GM18520 (cell line): ENCODE results near the gene UBE2V1.
"Not testable (repeated sequence)": the region's sequence is repeated elsewhere in the genome, so short reads cannot be mapped to it uniquely, and the experiment has no call there.

Experiments used
- ATAC-seq: cut with Tn5 transposase; IDR thresholded peaks from one replicate; pipeline ENCODE4 v1.9.1; 2021; ENCODE audit not compliant: unreplicated experiment

Gene UBE2V1

DNA sequence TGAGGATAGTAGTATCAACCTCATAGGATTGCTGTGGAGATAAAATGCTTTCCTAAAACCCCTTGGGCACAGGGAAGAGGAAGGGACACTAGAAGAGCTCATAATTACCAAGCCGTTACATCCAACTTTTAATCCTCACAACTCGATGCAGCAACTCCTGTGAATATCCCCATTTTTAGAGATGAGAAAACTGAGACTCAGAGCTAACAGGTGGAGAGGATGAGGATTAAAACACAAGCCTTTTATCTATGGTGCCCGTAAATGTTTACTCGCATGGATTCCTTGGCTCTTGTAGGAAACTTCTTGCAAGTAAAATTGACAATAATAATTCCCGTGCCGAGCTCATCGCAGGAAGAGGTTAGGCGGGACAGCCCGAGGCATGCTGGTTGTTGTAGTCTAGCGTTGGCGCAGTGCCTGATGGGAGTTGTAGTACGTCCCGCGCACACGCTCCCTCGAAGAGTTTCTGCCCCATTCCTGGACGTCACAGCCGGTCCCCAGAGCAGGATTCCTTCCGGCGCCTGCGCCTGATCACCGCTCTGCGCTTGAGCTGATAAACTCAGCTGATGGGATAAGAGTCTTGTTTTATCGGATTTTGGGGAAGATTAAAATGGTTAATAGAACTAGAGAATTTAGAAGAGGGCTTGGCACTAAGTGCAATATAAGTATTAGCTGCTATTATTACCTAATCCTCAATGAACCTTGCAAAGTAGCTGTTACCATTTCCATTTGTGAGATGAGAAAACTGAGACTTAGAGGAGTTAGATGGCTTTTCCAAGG is 2.8 kb upstream of the UBE2V1 start:
- peak; percentile 73 for ATAC-seq

GRCh38 chr20:50115041-50115512 is 2.1 kb upstream of the UBE2V1 start:
- no peak for ATAC-seq

- ATAC-seq, result no peak
Observed at GRCh38 chr20:50113420-50114224, 672 bp upstream of the UBE2V1 start.

DNA sequence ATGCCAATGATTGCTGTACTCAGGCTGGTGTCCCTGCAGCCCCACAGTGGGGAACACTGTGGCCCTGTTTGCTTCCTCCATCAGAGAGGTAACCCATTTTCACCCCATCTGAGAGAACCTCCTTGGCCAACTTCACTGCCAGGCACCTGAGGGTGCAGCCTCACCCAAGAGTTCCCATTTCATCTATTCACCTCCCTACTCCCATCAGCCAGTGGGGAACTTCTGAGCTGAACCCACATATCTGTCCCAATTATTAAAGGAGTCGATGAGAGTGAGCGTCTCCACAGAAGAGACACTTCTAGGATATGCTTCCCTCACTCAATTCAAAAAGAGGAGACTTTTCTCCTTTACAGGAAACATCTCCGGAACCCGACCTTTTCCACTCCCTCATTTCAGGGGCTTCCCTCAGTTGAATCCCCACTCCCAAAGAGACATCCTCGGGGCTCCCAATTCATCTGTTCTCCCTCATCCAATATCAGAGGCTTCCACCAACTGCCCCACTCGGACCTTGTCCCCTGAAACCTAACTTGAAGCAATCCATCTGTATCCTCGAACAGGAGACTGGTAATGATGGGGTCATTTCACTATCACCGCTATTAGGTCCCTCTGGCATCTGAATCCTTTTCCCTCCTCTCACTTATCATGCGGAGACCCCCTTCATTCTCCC is 988 bp downstream of the UBE2V1 start:
- ATAC-seq, result no peak

DNA sequence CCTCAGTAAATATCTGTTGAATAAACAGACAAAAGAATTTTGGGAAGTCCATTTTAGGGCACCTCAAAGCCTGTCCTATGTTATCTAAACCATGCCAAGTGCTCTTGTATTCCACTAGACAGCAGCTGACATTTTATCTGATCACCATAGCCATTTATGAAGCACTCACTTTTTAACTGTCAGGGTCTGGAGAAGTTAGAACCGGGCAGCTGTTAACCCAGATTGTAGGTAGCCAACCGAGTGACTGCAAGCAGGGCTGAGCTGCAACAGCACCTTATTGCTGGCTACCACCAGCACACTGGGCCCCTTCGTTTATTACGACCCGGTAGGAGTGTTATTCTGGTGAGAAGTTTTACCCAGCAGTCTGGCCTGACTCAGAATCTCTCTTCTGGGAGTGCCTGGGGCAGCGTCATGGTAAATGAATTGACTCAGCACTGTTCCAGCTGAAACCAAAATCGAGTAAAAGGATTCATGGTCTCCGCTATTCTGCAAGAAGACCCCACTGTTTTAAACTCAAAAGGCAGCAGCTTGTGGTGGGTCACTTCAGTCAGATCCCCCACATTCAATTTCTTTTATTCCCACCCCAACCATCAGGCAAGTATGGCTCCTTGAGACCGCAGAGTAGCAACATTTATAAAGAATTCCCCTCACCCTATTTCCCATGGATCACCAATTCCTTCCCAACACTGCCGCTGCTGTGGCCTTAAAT is 1.7 kb downstream of the UBE2V1 start:
- ATAC-seq, result no peak

DNA sequence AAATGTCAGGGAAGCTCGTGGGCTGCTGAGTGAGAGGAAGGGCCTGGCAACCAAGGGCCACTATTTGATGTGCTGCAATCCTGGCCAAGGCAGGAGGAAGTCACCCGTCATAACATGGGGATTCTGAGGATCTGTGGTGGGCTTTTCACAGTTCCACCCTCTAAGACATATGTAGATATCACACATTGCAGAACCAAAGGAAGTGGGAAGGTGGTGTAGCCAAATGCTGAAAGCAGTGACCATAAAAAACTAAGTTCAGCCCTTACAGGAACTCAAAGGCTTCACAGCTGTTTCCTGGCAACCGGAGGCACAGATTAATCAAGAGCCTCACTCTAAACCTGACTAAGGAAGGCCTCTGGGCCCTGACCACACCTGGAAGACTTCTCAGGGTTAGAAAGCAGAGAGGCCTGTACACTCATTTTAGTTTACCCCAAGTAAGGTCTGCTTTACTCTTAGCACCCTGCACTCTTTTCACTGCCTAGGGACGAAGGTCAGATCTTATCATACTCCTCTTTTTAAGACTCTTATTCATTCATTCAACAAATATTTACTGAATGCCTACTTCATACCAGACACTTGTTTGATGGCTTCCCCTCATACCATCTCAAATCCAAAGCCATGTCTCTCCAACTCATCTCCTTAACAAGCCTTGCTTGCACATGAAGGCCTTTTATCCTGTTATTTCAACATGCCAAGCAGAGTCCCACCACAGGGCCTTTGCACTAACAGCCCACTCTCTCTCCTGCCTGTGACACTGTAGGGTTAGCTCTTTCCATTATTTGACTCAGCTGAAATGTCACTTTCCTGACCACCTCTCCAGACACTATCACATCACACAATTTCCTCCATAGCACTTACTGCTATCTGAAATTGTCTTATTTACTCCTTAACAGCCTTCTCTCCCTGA is 2.6 kb downstream of the UBE2V1 start:
- ATAC-seq, result peak; percentile 39

- no peak for ATAC-seq
Observed at GRCh38 chr20:50108556-50109235, 4.3 kb downstream of the UBE2V1 start.

DNA sequence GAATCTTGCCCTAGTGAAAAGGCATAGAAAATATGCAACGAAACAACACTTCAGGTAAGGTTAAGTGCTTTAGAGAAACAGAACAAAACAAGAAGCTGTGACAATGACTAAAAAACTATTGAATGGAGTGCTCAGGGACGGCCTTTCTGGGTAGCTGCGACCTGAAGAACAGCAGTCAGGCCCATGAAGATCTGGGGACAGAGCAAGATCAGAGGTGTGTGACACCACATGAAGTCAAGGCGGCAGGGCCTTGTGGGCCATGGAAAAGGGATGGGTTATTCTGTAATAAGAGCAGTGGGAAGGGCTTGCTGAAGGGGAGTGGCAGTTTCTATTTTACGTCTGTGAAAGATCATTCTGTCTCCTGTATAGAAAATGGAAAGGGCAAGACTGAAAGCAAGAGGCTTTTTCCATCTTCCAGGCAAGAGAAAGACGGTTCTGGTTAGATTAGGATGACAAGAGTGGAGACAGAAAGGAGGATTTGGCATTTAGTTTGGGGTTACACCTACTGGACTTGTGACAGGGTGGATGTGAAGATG is 5.1 kb downstream of the UBE2V1 start:
- no peak for ATAC-seq

DNA sequence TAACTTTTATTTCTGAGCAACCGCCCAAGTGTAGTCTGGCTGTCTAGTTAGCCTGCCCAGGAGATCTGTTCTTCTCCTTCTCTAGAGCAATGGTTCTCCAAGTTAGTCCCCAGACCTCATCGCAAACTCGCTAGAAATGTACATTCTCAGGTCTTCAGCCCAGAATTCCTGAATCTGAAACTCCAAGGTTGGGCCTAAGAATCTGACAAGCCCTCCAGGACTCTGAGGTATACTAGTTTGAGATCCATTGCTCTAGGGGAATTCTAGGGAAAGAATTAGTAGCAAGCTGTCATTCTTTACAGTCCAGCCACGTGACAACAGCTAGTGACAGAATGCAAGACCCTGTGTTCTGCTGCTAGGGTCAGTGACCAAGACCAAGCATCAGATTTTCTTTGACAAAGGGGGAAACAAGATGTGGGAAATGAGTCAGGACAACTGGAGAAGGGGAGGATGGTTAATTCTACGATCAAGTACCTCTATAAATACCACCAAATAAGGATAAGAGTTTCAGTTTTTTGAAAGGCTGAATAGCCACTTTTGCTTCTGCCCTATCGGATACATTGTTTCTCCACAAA is 5.8 kb downstream of the UBE2V1 start:
- no peak for ATAC-seq

GRCh38 chr20:50106669-50107068 is 6.3 kb downstream of the UBE2V1 start:
- not testable (repeated sequence) for ATAC-seq

DNA sequence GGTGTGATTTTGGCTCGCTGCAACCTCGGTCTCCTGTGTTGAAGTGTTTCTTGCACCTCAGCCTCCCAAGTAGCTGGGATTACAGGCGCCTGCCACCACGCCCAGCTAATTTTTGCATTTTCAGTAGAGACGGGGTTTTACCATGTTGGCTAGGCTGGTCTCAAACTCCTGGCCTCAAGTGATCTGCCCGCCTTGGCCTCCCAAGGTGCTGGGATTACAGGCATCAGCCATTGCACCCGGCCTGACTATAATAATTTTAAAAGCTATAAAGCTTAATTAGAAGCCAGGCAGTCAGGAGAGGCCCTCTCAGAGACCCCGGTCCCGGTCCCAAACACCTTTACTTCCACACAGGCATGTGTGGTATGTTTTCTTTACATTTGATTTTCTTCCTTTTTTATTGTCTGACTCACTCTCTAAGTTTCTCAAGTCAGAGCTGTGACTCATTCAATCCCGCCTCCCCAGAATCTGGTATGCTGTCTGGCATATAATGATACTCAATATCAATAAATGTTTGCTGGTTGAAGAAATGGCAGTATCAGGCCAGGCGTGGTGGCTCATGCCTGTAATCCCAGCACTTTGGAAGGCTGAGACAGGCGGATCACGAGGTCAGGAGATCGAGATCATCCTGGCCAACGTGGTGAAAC is 9.4 kb downstream of the UBE2V1 start:
- not testable (repeated sequence) for ATAC-seq

DNA sequence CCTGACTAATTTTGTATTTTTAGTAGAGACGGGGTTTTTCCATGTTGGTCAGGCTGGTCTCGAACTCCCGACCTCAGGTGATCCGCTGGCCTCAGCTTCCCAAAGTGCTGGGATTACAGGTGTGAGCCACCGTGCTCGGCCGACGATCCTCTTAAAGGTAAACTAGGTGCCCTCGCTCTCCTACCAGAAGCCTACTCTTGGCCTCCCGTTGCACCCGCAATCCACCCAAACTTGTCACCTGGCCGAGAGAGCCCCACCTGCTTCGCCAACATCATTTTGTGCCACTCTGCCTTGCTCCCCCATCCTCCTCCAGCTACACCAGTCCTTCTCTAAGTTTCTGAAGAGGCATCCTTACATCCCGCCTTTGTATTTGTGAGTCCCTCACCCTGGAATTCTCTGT is 10.4 kb downstream of the UBE2V1 start:
- ATAC-seq, result not testable (repeated sequence)

- ATAC-seq, result no peak
Observed at GRCh38 chr20:50101887-50102286, 11.1 kb downstream of the UBE2V1 start.

DNA sequence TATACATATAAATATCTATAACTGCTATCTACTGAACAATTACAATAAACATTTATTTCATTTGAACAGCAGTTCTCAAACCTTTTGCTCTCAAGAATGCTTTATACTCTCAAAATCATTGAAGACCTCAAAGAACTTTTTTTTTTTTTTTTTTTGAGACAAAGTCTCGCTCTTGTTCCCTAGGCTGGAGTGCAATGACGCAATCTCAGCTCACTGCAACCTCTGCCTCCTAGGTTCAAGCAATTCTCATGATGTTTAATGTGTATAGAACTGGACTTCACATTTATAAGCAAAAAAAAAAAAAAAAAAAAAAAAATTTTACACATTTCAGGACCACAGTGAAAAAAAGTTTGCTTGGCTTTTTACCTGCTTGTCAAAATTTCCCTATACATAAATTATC is 11.7 kb downstream of the UBE2V1 start:
- ATAC-seq, result no peak

GRCh38 chr20:50100552-50100951 is 12.4 kb downstream of the UBE2V1 start:
- no peak for ATAC-seq

DNA sequence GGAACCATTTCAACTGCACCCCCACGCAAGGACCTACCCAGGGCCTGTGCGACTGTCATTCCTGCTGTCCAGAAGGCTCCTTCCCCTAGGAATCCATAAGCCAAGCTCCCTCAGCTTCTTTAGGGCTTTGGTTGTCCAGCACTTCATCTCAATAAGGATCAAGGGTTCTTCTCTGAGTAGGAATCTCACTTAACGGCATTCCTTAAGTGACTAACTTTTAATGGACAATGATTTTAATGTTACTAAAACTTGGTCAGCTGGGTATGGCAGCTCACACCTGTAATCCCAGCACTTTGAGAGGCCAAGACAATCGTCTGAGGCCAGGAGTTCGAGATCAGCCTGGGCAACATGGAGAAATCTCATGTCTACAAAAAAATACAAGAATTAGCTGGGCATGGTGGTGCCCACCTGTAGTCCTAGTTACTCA is 13.4 kb downstream of the UBE2V1 start:
- ATAC-seq, result no peak

GRCh38 chr20:50099113-50099512 is 13.8 kb downstream of the UBE2V1 start:
- no peak for ATAC-seq

DNA sequence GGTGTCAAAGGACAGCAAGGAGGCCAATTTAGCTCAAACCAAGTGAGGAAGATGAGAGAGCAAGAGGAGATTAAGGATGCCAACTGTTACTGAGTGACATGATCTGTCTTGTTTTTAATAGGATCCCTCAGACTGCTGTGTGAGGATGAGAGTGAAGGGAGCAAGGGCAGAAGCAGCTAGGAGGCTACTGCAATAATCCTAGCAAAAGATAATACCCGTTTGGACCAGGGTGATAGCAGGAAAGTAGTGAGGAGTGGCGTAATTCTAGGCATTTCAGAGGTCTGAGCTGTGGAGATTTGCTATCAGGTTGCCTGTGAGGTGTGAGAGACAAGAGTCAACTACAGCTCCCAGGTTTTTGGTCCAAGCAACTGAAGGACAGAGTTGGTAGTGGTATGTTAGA is 14.7 kb downstream of the UBE2V1 start:
- ATAC-seq, result no peak
